Measurements from ENCODE around the gene FHL3.

FHL3 gene

GRCh38 chr1:38012363-38013226 is 7.3 kb upstream of the FHL3 start, which contains the start of gene UTP11:
TSS of gene UTP11 (plus strand) at chr1:38012734. CDS start at chr1:38012803, 69 bp downstream.
- peak; percentile 100 for DNase-seq

GRCh38 chr1:38009841-38010180 is 4.5 kb upstream of the FHL3 start:
- no peak for DNase-seq

DNA sequence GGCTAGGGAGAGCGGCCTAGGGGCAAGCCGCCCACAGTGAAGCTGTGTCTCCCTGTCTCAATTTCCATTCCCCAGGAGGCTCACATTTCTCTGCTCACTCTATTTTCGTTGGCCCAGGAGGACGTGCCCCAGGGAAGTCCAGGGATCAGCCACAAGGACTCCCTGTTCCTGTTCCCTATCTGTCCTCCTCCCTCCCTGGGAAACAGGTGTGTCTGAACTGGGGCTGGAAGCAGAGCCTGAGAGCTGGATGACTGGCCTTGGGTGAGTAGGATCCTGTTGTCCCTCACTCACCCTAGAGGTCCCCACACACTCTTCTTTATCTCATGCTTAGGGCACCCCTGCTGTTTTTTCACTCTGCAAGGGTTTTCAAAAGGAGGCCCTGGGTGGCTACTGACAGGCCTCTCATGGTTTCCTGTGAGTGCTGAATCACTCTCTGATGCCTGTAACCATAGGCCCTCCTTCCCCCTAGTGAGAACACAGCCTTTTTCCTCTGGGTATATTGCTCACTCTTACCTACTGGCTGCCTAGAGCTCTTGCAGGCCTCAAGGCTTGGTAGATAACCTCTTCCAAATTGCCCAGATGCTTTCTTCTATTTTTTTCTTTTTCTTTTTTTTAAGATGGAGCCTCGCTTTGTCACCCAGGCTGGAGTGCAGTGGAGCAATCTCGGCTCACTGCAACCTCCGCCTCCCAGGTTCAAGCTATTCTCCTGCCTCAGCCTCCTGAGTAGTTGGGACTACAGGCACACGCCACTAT is 4.0 kb upstream of the FHL3 start:
- peak; percentile 36 for DNase-seq

DNA sequence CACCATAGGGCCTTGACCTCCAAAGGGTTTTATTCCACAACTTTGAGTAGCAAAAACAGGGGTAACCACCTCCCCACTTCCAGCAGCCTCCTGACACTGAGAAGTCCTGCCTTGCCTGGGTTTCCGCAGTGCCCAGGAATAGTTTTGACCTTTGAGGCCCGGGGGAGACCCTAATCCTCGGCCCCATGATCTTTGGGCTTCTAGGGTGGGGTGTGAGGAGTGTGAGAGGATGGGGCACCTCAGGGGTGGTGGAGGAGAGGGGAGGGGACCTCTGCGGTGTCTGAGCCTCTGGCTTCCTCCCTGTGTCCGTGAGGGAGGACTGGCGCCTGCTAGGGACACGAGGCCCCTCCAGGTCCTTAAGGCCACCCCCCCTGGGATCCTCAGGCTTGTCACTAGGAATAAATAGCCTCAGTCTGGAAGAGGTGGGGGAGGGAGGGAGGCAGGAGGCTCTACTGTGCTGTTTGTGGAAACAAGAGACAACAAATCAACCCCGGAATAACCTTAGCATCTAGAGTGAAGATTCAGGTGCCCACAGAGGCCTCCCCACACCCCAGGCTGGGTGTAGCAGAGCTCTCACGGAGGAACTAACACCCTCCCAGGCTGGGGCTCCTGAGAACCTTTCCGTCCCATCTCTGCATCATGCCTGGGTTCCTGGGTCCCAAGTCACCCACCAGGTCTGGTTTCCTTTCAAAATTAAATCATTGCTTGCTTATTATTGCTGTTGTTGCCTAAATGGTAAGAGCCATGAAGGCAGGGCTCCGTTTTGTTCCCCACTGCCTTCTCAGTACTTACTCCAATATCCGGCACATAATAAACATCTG is 904 bp upstream of the FHL3 start:
- no peak for DNase-seq

- no peak for DNase-seq
These were observed 818 bp downstream of the FHL3 start for GRCh38 chr1:38004284-38005108.

DNA sequence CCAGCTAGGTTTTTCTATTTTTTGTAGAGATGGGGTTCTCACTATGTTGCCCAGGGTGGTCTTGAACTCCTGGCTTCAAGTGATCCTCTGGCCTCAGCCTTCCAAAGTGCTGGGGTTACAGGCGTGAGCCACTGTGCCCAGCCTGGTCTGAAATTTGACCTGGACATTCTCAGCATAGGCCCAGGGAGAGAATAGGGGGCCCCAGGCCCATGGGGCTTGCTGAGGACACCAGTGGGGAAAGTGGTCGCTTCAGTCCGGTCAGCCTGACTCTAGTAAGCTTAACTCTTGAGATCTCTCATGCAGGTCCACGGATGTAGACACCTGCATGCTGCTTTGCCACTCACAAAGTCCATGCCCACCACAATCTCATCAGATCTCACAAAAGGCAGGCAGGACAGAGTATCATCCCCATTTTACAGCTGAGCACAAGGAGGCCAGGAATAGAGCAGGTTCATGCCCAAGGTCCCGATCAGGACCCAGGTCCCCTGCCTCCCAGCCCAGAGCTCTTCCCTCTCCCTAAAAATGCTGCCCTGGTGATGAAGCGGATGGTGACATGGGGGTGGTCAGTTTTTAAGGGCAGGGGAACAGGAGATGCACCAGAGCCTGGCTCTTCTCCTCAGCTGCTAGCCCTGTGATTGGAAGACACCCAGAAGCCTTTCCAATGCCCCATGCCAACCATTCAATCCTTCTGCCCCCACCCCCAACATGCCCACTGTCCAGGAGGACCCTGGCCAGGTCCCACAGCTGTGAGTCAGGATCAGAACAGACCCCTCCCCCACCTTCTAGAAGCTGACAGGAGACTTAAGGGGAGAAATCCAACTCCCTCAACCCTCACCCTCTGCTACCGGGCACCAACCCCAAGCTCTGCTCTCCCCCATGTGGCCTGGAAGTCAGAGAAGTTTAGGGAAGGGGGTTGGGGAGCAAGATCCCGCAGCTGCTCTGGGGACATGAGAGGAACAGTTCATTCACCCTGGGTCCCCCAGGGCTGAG is 1.8 kb downstream of the FHL3 start:
- no peak for DNase-seq

- no peak for DNase-seq
These were observed 4.5 kb downstream of the FHL3 start for GRCh38 chr1:38000529-38001455.

DNA sequence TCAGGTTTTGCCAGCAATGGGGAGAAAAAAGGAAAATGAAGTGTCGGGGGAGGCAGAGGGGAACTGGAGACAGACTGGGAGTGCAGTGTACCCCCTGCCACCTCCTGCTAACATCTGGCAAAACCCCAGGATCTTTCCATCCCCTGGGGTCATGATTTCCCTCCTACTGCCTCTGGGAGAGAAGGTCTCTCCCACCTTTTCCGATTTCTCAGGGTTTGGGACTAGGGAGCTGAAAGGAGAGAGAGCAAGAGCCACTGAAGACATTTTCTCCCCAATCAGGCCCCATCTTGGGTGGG is 5.1 kb downstream of the FHL3 start:
- DNase-seq: no peak

- DNase-seq: peak; percentile 28
These were observed 5.7 kb downstream of the FHL3 start for GRCh38 chr1:37999430-38000232.

DNA sequence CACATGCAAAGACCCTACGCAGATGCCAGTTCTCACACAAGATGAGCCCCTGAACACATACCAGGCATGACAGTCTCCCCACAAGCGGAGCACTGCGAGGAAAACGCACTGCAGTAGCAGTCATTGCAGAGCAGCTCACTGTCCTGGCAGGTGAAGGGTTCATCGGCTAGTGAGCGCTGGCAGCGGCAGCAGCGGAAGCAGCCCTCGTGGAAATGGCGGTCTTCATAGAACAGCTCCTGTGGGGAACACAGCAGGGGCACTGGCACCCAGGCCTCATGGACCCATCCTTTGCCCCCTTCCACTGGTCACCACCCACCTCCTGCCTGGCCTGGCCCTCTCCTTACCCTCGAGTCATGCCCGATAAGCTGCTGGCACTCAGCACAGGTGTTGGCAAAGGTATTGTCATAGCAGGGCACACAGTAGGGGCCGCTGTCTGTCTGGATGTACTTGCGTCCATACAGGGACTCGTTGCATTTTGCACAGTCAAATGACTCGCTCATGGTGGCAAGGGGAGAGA is 6.3 kb downstream of the FHL3 start:
- DNase-seq: no peak

GRCh38 chr1:37998089-37998808 is 7.1 kb downstream of the FHL3 start:
- no peak for DNase-seq

GRCh38 chr1:37997256-37998088 is 7.8 kb downstream of the FHL3 start:
- DNase-seq: no peak

DNA sequence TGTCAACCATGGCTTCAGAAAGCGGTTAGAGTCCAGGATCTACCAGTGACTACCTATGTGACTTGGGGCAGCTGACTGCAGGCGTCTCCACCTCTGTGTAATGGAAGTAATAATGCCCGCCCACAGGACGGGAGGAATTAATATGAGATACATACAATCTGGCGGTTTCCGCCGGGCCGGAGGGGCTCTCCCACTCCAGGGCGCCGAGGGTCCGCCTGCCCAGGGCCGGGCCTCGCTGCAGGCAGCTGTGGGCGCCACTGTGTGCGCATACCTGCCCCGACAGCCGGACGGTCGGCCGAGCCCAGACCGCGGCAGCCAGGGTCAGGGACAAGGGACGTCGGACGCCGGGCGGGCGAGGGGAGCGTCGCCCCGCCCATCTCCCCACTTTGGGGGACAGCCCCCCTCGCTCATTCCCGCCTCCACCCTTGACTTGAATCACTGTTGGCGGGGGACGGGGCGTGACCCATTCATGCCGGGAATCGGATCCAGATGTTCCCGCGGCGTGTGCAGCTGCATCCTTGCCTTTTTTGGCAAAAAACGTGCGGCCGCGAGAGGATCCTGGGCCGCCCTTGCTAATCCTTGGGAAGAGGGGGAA is 9.5 kb downstream of the FHL3 start:
- peak; percentile 65 for DNase-seq

DNA sequence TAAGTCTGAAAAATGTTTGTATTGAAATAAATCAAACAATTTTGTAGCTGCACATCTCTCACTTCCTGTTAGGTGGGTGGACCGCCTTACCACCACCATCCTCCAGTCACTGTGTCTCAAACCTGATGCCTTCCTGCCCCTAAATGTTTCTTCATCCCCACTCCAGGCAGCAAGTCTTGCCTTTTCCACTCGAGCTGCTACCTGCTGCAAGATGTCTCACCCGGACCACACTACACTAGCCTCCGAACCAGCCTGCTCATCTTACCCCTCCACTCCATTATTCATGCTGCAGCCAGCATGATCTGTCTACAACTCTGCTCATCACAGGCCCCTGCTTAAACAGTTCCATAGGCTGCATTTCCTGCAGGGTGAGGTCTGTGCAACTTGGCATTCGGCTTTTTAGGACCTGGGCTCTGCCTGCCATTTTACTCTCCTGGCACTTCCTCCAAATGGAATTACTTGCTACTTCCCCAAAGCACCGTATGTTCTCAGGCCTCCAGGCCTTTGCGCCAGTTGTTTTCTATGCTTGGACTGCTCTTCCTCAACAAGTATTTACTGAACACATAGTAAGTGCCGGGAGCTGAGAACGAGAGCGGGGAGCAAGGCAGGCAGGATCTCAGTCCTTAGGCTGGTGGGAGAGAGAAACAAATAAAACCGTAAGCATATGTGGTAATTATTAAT is 10.3 kb downstream of the FHL3 start:
- no peak for DNase-seq

- DNase-seq: peak; percentile 86
These were observed 15.9 kb downstream of the FHL3 start for GRCh38 chr1:37989361-37989930.

DNA sequence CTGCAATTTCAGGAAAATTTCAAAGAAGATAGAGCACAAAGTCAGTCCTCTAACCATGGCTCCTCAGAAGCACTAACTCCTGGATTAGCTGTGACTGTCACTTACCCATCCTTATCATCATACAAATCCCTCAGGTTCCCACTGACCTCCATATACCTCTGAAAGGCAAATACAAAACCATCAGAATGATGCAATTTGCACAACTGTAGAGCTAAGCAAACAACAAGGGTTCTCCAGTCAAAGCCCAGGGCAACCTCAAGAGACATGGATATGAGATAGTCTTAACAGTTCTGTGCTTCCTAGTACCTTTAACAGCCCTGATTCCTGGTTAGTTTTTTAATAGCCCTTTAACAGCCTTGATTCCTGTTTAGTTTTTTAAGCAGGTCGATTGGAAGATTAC is 17.6 kb downstream of the FHL3 start:
- no peak for DNase-seq

Data from NCI-H510A (cell line).